Measurements from ENCODE around the gene ZFAND5. TPM values are rescaled to one million over a fixed set of nuclear protein-coding genes. Genes with fewer than 3 reads are reported as not detected.

The ZFAND5 gene
- total and polyA plus RNA-seq, 10 of the 15 experiments (the other 5 are each of a cell fraction or from before 2014, with no cell fraction given) = 22.5 to 107 (median 63.3) TPM

DNA sequence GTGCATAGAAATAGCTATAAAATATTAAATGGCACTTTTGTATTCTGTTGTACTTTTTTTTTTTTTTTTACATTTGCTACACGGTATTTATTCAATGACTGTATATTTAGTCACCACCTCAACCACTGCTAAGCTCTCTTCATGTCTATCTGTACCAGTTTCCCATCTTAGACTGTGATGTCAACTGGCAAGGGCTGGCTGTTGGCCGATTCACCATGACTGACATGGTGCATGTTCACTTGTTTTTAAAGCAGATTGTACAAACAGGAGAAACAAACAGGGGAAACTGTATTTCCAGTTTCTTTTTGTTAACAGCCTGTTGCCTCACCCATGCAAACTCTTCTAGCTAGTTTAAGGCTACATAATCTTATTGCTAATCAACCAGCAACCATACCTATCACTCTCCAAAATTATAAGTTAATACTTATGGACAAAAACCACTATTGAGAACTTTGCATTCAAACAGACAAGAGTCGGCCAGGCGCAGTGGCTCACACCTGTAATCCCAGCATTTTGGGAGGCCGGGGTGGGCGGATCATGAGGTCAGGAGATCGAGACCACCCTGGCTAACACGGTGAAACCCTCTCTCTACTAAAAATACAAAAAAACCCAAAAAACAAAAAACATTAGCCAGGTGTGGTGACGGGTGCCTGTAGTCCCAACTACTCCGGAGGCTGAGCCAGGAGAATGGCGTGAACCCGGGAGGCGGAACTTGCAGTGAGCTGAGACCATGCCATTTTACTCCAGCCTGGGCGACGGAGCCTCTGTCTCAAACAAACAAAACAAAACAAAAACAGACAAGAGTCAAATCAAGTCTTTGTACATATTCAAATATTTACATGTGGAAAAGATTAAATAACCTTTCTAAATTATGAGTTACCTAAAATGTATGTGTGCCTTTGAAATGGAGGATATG, 13.2 kb downstream of the ZFAND5 start (continued):
- TF ChIP-seq MEF2A (IDR thresholded peaks at IDR 0.05; ENCODE audit: insufficient read depth, low read depth, low read length) (no peak), GATAD2B (conservative IDR thresholded peaks at IDR 0.05; ENCODE audit: low read depth) (no peak)

DNA sequence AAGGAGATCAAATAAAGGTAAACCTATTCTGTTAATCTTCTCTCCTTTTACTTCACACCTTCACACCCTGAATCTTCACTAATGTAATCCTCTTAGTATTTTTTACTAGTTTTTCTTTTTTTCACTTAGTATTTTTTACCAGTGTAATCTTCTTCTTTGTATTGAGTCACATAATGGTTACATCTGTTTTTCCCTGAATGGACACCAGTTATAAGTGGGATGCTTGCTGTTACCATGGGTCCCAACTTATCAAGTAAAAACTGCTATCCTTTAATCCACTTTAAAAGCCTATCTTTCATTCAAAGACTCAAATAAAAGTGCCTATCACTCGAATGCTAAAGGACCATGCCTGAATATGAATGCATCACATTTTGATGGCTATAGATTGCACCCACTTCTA, 15.1 kb downstream of the ZFAND5 start:
- ChIA-PET POLR2A (no interaction called here), SMC1A (ENCODE audit: uncharacterized antibody, unreplicated experiment) (no interaction called here), RAD21 (ENCODE audit: unreplicated experiment) (no interaction called here), CTCF (no interaction called here)
- Histone ChIP-seq H3K4me3 (no peak overlapping the region), H3K27me3 (replicated peaks in 1 of 2; ENCODE audit: control insufficient read depth in 2 of 2, insufficient read depth in 2 of 2, low read length in 1 of 2) (no peaks in the 10 kb centered on the region), H2AFZ (ENCODE audit: control insufficient read depth, low read depth, low read length) (no peak overlapping the region), H3K9ac (ENCODE audit: control insufficient read depth, insufficient read depth, low read length) (no peak overlapping the region), H3K79me2 (ENCODE audit: control insufficient read depth, insufficient read depth, low read length) (no peaks in the 10 kb centered on the region; the same call in 1 of the 2 replicates), H3K9me3 (replicated peaks; ENCODE audit: control insufficient read depth, insufficient read depth, low read length) (no peaks in the 10 kb centered on the region), H3K4me1 (ENCODE audit: control insufficient read depth, insufficient read depth, low read length) (no peaks in the 10 kb centered on the region), H3K36me3 (ENCODE audit: control insufficient read depth in 2 of 2, insufficient read depth in 2 of 2, low read length in 1 of 2) (peaks cover 0 to 8% of the 10 kb centered on the region in 2 experiments; a peak in 3 of 4 replicates), H3K27ac (ENCODE audit: control insufficient read depth, insufficient read depth) (no peak overlapping the region), H4K20me1 (ENCODE audit: control insufficient read depth, insufficient read depth) (no peaks in the 10 kb centered on the region), H3K4me2 (ENCODE audit: control insufficient read depth, insufficient read depth) (no peak overlapping the region)
- 0% methylated on average over 1 of the region's 1 CpG for WGBS (ENCODE audit: insufficient coverage, insufficient replicate concordance, low lambda C conversion rate, missing lambda C conversion rate)
- ATAC-seq (no peak), FAIRE-seq (no peak), DNase-seq (ENCODE audit: low read depth, low spot score) (no peak)
- BruUV-seq (replicated peaks) = no TSS peak
- intact Hi-C loops (cut with micrococcal nuclease; ENCODE audit: unreplicated experiment) (loop anchor here (10.0 kb wide), 1 partner anchor 315 kb away; no protein-coding TSS in a partner anchor), in situ Hi-C loops (cut with MboI) (no loop called here)
- TF ChIP-seq, protein P1, sequence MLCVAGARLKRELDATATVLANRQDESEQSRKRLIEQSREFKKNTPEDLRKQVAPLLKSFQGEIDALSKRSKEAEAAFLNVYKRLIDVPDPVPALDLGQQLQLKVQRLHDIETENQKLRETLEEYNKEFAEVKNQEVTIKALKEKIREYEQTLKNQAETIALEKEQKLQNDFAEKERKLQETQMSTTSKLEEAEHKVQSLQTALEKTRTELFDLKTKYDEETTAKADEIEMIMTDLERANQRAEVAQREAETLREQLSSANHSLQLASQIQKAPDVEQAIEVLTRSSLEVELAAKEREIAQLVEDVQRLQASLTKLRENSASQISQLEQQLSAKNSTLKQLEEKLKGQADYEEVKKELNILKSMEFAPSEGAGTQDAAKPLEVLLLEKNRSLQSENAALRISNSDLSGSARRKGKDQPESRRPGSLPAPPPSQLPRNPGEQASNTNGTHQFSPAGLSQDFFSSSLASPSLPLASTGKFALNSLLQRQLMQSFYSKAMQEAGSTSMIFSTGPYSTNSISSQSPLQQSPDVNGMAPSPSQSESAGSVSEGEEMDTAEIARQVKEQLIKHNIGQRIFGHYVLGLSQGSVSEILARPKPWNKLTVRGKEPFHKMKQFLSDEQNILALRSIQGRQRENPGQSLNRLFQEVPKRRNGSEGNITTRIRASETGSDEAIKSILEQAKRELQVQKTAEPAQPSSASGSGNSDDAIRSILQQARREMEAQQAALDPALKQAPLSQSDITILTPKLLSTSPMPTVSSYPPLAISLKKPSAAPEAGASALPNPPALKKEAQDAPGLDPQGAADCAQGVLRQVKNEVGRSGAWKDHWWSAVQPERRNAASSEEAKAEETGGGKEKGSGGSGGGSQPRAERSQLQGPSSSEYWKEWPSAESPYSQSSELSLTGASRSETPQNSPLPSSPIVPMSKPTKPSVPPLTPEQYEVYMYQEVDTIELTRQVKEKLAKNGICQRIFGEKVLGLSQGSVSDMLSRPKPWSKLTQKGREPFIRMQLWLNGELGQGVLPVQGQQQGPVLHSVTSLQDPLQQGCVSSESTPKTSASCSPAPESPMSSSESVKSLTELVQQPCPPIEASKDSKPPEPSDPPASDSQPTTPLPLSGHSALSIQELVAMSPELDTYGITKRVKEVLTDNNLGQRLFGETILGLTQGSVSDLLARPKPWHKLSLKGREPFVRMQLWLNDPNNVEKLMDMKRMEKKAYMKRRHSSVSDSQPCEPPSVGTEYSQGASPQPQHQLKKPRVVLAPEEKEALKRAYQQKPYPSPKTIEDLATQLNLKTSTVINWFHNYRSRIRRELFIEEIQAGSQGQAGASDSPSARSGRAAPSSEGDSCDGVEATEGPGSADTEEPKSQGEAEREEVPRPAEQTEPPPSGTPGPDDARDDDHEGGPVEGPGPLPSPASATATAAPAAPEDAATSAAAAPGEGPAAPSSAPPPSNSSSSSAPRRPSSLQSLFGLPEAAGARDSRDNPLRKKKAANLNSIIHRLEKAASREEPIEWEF (IDR thresholded peaks at IDR 0.05; ENCODE audit: insufficient replicate concordance, low read depth, low read length) = no peak
- no peak for TF ChIP-seq PML (IDR thresholded peaks at IDR 0.05; ENCODE audit: low read length)
- no peak for TF ChIP-seq RFX5 (IDR thresholded peaks at IDR 0.05; ENCODE audit: low read depth, low read length)
- no peak for TF ChIP-seq NRF1 (conservative IDR thresholded peaks at IDR 0.05; ENCODE audit: low read depth, low read length)
- no peak for TF ChIP-seq SIX5 (IDR thresholded peaks at IDR 0.05; ENCODE audit: low read depth, low read length, severe bottlenecking)
- TF ChIP-seq MTA3 (IDR thresholded peaks at IDR 0.05; ENCODE audit: borderline replicate concordance, low read length) = no peak
- no peak for TF ChIP-seq CHD4 (IDR thresholded peaks at IDR 0.05)
- TF ChIP-seq, protein P2, sequence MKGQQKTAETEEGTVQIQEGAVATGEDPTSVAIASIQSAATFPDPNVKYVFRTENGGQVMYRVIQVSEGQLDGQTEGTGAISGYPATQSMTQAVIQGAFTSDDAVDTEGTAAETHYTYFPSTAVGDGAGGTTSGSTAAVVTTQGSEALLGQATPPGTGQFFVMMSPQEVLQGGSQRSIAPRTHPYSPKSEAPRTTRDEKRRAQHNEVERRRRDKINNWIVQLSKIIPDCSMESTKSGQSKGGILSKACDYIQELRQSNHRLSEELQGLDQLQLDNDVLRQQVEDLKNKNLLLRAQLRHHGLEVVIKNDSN (IDR thresholded peaks at IDR 0.05; ENCODE audit: borderline replicate concordance, extremely low read length, insufficient read depth, low read depth, low read length) = no peak
- no peak for TF ChIP-seq MXI1 (IDR thresholded peaks at IDR 0.05; ENCODE audit: low read depth, low read length)
- TF ChIP-seq ZNF622 (IDR thresholded peaks at IDR 0.05) = no peak
- no peak for TF ChIP-seq NR2F1 (conservative IDR thresholded peaks at IDR 0.05)
- TF ChIP-seq, protein P3, sequence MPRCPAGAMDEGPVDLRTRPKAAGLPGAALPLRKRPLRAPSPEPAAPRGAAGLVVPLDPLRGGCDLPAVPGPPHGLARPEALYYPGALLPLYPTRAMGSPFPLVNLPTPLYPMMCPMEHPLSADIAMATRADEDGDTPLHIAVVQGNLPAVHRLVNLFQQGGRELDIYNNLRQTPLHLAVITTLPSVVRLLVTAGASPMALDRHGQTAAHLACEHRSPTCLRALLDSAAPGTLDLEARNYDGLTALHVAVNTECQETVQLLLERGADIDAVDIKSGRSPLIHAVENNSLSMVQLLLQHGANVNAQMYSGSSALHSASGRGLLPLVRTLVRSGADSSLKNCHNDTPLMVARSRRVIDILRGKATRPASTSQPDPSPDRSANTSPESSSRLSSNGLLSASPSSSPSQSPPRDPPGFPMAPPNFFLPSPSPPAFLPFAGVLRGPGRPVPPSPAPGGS (IDR thresholded peaks at IDR 0.05; ENCODE audit: borderline replicate concordance, insufficient read depth, low read depth, low read length, poor library complexity, severe bottlenecking) = no peak
- TF ChIP-seq ASH2L (IDR thresholded peaks at IDR 0.05; ENCODE audit: borderline replicate concordance, low read depth) = no peak
